Hepatocyte (in vitro differentiated cells): ENCODE measurements around the gene ZSCAN16.
"Not testable (repeated sequence)": the region's sequence is repeated elsewhere in the genome, so short reads cannot be mapped to it uniquely, and the experiment has no call there.

ENCODE experiments used
- EZH2 ChIP-seq: fragments of 200-600 bp; sonication (generic); IDR thresholded peaks from 2 replicates; pipeline ENCODE4 v1.6.1; 2016; ENCODE audit warnings: antibody characterized with exemption, mild to moderate bottlenecking, borderline replicate concordance
- TF ChIP-seq, protein P1 (sequence below): fragments of 200-600 bp; sonication (generic); IDR thresholded peaks from 2 replicates; pipeline ENCODE4 v1.5.1; 2016; ENCODE audit warnings: antibody characterized with exemption, mild to moderate bottlenecking; ENCODE audit not compliant: poor library complexity

GRCh38 chr6:28102222-28102621 is 22.2 kb upstream of the ZSCAN16 start:
- TF ChIP-seq, protein P1, sequence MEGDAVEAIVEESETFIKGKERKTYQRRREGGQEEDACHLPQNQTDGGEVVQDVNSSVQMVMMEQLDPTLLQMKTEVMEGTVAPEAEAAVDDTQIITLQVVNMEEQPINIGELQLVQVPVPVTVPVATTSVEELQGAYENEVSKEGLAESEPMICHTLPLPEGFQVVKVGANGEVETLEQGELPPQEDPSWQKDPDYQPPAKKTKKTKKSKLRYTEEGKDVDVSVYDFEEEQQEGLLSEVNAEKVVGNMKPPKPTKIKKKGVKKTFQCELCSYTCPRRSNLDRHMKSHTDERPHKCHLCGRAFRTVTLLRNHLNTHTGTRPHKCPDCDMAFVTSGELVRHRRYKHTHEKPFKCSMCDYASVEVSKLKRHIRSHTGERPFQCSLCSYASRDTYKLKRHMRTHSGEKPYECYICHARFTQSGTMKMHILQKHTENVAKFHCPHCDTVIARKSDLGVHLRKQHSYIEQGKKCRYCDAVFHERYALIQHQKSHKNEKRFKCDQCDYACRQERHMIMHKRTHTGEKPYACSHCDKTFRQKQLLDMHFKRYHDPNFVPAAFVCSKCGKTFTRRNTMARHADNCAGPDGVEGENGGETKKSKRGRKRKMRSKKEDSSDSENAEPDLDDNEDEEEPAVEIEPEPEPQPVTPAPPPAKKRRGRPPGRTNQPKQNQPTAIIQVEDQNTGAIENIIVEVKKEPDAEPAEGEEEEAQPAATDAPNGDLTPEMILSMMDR: not testable (repeated sequence)
- not testable (repeated sequence) for TF ChIP-seq EZH2
